Choroid plexus epithelial cell (primary cell): ENCODE results near the gene PDZD8.

ENCODE experiments used
- DNase-seq: peaks from one replicate; pipeline ENCODE4 v3.0.0-alpha.2; 2010; ENCODE audit warnings: low read depth
- H3K4me3 ChIP-seq: 2 replicates; pipeline ENCODE4 v1.5.1; 2011; ENCODE audit warnings: low read depth, mild to moderate bottlenecking, control low read depth, low read length, moderate library complexity
- CTCF ChIP-seq: conservative IDR thresholded peaks from 2 replicates; pipeline ENCODE4 v1.5.1; 2011; ENCODE audit warnings: low read depth, mild to moderate bottlenecking, control low read depth, inconsistent platforms, low read length, moderate library complexity

PDZD8 gene

DNA sequence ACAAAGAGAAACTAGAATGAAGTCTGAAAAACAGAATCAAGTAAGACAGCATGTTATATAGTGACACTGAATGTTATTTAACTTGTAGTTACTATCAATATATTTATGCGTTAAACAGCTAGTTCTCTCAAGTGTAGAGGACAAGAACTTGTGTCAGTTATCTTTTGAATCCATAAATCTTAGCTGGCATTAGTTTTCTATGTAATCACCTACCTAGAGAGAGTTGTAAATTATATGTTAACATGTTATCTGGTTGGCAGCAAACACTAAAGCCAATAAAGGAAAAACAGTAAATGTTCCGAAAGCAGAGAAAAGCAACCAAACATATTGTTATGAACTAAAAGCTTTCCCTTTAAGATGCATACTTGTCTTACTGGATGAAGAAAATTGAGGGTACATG, 97.6 kb downstream of the PDZD8 start:
- H3K4me3 ChIP-seq = no peak overlapping the region
- no peak for TF ChIP-seq CTCF
- no peak for DNase-seq

GRCh38 chr10:117275121-117275520, 100.1 kb downstream of the PDZD8 start:
- H3K4me3 ChIP-seq = no peak overlapping the region
- no peak for DNase-seq
- no peak for TF ChIP-seq CTCF

DNA sequence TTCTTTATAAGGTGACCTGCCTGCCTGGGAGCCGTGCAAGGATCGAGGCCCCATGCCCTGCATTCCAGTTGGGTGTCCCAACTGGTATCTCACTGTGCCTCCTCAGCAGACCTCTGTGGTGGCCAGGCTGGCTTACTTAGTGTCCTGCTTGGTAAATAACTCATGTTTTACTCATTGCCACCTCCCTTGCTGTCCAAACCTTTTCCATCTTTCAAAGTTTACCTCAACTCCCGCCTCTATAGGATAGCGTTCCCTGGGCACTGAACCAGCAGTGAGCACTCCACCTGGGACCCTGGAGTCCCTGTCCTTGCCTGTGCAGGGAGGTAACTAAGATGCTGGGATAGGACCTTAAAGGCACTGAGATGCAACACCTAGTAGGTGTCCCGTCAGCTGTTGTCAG, 100.7 kb downstream of the PDZD8 start:
- no peak overlapping the region for H3K4me3 ChIP-seq
- no peak for DNase-seq
- no peak for TF ChIP-seq CTCF

DNA sequence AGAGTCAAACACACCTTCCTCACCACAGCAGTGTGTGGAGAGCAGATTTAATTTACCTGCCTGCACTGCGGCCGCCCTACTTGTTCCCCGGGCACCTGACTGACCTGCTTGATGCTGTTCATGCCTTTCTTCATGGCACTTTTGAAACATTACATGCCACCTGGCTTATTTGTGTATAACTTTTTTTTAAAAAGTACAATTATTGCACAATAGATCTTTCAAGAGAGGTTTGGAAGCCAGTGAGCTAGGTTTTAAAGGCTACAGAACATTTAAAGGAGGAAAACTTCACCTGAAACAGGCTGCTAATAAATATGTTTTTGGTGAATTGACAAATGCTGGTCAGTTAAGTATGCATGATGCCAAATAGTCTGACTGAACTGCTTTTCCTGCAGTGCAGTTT, 101.3 kb downstream of the PDZD8 start:
- no peak for TF ChIP-seq CTCF
- no peak for DNase-seq
- H3K4me3 ChIP-seq = no peak overlapping the region

GRCh38 chr10:117272195-117273076, 102.8 kb downstream of the PDZD8 start:
- no peak for DNase-seq
- H3K4me3 ChIP-seq = no peak overlapping the region
- TF ChIP-seq CTCF = no peak

- no peak for TF ChIP-seq CTCF
- H3K4me3 ChIP-seq = no peak overlapping the region
- DNase-seq = peak; percentile 57
Measured at GRCh38 chr10:117271427-117271826, 103.8 kb downstream of the PDZD8 start.

- DNase-seq = no peak
- no peak overlapping the region for H3K4me3 ChIP-seq
- no peak for TF ChIP-seq CTCF
Measured at GRCh38 chr10:117268907-117269306, 106.3 kb downstream of the PDZD8 start.
